GM12878 (cell line): ENCODE measurements around the gene CRTC3. TPM values are rescaled to one million over a fixed set of nuclear protein-coding genes. Genes with fewer than 3 reads are reported as not detected.

ENCODE experiments used
- CHD1 ChIP-seq: IDR thresholded peaks from 2 replicates; pipeline ENCODE4 v1.6.1; 2012; ENCODE audit warnings: low read depth, low read length, improper control_type of control experiment
- CHD2 ChIP-seq: IDR thresholded peaks from 2 replicates; pipeline ENCODE4 v1.6.1; 2011; ENCODE audit warnings: low read depth, low read length, improper control_type of control experiment, borderline replicate concordance
- EED ChIP-seq: sonication (generic); IDR thresholded peaks from 2 replicates; pipeline ENCODE4 v1.6.1; 2016; ENCODE audit warnings: antibody characterized with exemption, low read depth
- EP300 ChIP-seq, 2 experiments: fragments of 150-350 bp in 1 of 2; IDR thresholded peaks; 2 replicates each; pipeline ENCODE4 v1.6.1; 2011 to 2012; ENCODE audit warnings: low read depth in 2 of 2, low read length in 2 of 2, borderline replicate concordance in 1 of 2, improper control_type of control experiment in 1 of 2, inconsistent platforms in 1 of 2; ENCODE audit not compliant: control insufficient read depth in 1 of 2
- FOXK2 ChIP-seq: fragments of 450-650 bp; IDR thresholded peaks from 2 replicates; pipeline ENCODE4 v1.6.1; 2017; ENCODE audit warnings: mild to moderate bottlenecking, moderate library complexity
- IRF4 ChIP-seq: IDR thresholded peaks from 2 replicates; pipeline ENCODE4 v1.6.1; 2011; ENCODE audit warnings: low read depth, low read length
- KAT2A ChIP-seq: conservative IDR thresholded peaks from 2 replicates; pipeline ENCODE4 v1.6.1; 2011; ENCODE audit warnings: low read depth, low read length; ENCODE audit not compliant: control insufficient read depth
- MTA3 ChIP-seq: IDR thresholded peaks from 2 replicates; pipeline ENCODE4 v1.6.1; 2012; ENCODE audit warnings: low read length, inconsistent platforms, borderline replicate concordance
- MYC ChIP-seq: IDR thresholded peaks from 2 replicates; pipeline ENCODE4 v1.6.1; 2011; ENCODE audit warnings: mild to moderate bottlenecking, low read length, moderate library complexity, inconsistent platforms; ENCODE audit not compliant: insufficient read depth, insufficient replicate concordance, insufficient read length, severe bottlenecking
- NRF1 ChIP-seq: conservative IDR thresholded peaks from 2 replicates; pipeline ENCODE4 v1.6.1; 2011; ENCODE audit warnings: mild to moderate bottlenecking, low read depth, low read length, improper control_type of control experiment
- SREBF2 ChIP-seq: IDR thresholded peaks from 2 replicates; pipeline ENCODE4 v1.6.1; 2012; ENCODE audit warnings: mild to moderate bottlenecking, low read length
- SRF ChIP-seq, 2 experiments: IDR thresholded peaks; 2 replicates each; pipeline ENCODE4 v1.6.1; 2011; ENCODE audit warnings: low read depth in 2 of 2, low read length in 2 of 2, mild to moderate bottlenecking in 1 of 2, moderate library complexity in 1 of 2
- STAT1 ChIP-seq: fragments of 450-650 bp; conservative IDR thresholded peaks from 2 replicates; pipeline ENCODE4 v1.6.1; 2014; ENCODE audit warnings: antibody characterized with exemption, mild to moderate bottlenecking
- STAT3 ChIP-seq: IDR thresholded peaks from 2 replicates; pipeline ENCODE4 v1.6.1; 2011; ENCODE audit warnings: low read depth, low read length, improper control_type of control experiment
- SUPT20H ChIP-seq: IDR thresholded peaks from 2 replicates; pipeline ENCODE4 v1.6.1; 2011; ENCODE audit warnings: low read depth, mild to moderate bottlenecking, low read length, moderate library complexity, borderline replicate concordance; ENCODE audit not compliant: control insufficient read depth
- TARDBP ChIP-seq: IDR thresholded peaks from 2 replicates; pipeline ENCODE4 v1.6.1; 2016; ENCODE audit warnings: borderline replicate concordance
- TCF7 ChIP-seq: IDR thresholded peaks from 2 replicates; pipeline ENCODE4 v1.6.1; 2014; ENCODE audit warnings: antibody characterized with exemption, borderline replicate concordance
- WRNIP1 ChIP-seq: IDR thresholded peaks from 2 replicates; pipeline ENCODE4 v1.6.1; 2011; ENCODE audit warnings: low read depth, low read length, improper control_type of control experiment, borderline replicate concordance
- YBX1 ChIP-seq: fragments of 450-650 bp; IDR thresholded peaks from 2 replicates; pipeline ENCODE4 v1.6.1; 2016; ENCODE audit warnings: antibody characterized with exemption
- polyA plus RNA-seq, 11 experiments: library from polyadenylated mRNA; depleted of rRNA in 4 of 11; unstranded in 6 of 11; stranded (reverse) in 5 of 11; fragments of >200 nt; fragmentation: Nextera tagmentation in 4 of 11; fragmentation: Illumina TruSeq in 1 of 11; extraction: Ambion mirVana in 4 of 11; extraction: Trizol in 1 of 11; gene quantifications; 1 replicate in 1 of 11; 2 replicates in 10 of 11; pipeline versions ENCODE4 v1.2.1 to v1.2.3, GENCODE V29; 2011 to 2016; ENCODE audit warnings: inconsistent platforms in 2 of 11, missing spikeins in 2 of 11, low read depth in 1 of 11
- total RNA-seq, 4 experiments: library from RNA; depleted of rRNA in 3 of 4; stranded (reverse); fragments of >200 nt in 3 of 4; fragmentation: Illumina TruSeq in 1 of 4; extraction: Trizol in 1 of 4; gene quantifications; 2 replicates each; pipeline versions ENCODE4 v1.2.1 to v1.2.3, GENCODE V29; 2013 to 2021
- TF ChIP-seq, protein P1 (sequence below): fragments of 450-650 bp; IDR thresholded peaks from 2 replicates; pipeline ENCODE4 v1.6.1; 2016; ENCODE audit warnings: mild to moderate bottlenecking
- TF ChIP-seq, protein P2 (sequence below): IDR thresholded peaks from 2 replicates; pipeline ENCODE4 v1.6.1; 2012; ENCODE audit warnings: low read length, inconsistent platforms
- TF ChIP-seq, protein P3 (sequence below): fragments of 450-650 bp; IDR thresholded peaks from 2 replicates; pipeline ENCODE4 v1.6.1; 2017; ENCODE audit warnings: mild to moderate bottlenecking
- TF ChIP-seq, protein P4 (sequence below), 3 experiments: IDR thresholded peaks in 2 of 3; conservative IDR thresholded peaks in 1 of 3; 2 replicates each; pipeline ENCODE4 v1.5.1; 2011; ENCODE audit warnings: low read depth in 3 of 3, low read length in 3 of 3, mild to moderate bottlenecking in 3 of 3, control low read depth in 2 of 3, moderate library complexity in 2 of 3, inconsistent platforms in 1 of 3, mixed read lengths in 1 of 3; ENCODE audit not compliant: control insufficient read depth in 2 of 3, insufficient read depth in 1 of 3; ENCODE audit errors: extremely low read depth in 1 of 3

CRTC3 gene
- total and polyA plus RNA-seq, 10 of the 15 experiments (the other 5 are each of a cell fraction or from before 2014, with no cell fraction given), result 3.5 to 36.9 (median 18.9) TPM

DNA sequence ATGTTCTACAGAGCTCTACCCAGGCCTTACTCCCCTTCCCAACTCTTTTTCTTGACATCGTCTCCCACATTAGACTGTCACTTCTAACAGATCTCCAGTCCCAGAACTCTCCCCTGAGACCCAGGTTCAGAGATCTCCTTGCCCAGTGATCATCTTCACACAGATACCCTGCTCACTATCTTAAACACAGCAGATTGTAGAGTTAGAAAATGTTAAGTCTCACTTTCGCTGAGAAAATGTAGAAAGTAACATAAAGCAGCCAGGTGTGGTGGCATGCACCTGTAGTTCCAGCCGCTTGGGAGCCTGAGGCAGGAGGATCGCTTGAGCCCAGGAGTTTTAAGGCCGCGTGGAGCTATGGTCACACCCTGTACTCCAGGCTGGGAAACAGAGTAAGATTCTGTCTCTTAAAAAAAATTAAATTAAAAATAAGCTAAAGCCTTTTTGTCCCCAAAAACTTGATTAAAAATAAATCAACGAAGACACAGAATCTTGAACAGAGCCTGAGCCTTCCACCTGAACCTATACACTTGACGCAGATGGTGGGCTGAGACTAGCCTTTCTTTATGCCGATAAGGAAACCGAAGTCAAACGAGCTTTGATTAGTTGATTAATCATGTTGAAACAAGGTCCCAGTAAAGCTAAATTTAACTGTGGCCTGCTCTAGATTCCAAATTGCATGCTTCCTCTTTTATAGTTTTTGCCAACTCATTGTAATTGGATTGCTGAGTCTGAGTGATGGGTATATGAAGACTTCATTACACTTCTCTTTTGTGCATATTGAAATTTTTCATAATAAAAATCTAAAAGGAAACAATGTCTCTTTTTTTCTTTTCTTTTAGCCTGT lies 156.1 kb downstream of the CRTC3 start (continued):
- no peak for TF ChIP-seq KAT2A
- TF ChIP-seq CHD2, result no peak
- no peak for TF ChIP-seq YBX1
- no peak for TF ChIP-seq MTA3
- no peak for TF ChIP-seq SRF (IDR thresholded peaks at IDR 0.05; ENCODE audit: low read depth in 2 of 2, low read length in 2 of 2)
- TF ChIP-seq, protein P1, sequence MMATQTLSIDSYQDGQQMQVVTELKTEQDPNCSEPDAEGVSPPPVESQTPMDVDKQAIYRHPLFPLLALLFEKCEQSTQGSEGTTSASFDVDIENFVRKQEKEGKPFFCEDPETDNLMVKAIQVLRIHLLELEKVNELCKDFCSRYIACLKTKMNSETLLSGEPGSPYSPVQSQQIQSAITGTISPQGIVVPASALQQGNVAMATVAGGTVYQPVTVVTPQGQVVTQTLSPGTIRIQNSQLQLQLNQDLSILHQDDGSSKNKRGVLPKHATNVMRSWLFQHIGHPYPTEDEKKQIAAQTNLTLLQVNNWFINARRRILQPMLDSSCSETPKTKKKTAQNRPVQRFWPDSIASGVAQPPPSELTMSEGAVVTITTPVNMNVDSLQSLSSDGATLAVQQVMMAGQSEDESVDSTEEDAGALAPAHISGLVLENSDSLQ, result peak; percentile 74
- no peak for TF ChIP-seq SUPT20H
- peak; percentile 40; the same call in 1 of the 2 replicates for TF ChIP-seq IRF4
- no peak for TF ChIP-seq TCF7
- peak; percentile 32; the same call in 1 of the 2 replicates for TF ChIP-seq EED
- TF ChIP-seq, protein P2, sequence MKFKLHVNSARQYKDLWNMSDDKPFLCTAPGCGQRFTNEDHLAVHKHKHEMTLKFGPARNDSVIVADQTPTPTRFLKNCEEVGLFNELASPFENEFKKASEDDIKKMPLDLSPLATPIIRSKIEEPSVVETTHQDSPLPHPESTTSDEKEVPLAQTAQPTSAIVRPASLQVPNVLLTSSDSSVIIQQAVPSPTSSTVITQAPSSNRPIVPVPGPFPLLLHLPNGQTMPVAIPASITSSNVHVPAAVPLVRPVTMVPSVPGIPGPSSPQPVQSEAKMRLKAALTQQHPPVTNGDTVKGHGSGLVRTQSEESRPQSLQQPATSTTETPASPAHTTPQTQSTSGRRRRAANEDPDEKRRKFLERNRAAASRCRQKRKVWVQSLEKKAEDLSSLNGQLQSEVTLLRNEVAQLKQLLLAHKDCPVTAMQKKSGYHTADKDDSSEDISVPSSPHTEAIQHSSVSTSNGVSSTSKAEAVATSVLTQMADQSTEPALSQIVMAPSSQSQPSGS, result no peak
- no peak for TF ChIP-seq SREBF2
- TF ChIP-seq, protein P3, sequence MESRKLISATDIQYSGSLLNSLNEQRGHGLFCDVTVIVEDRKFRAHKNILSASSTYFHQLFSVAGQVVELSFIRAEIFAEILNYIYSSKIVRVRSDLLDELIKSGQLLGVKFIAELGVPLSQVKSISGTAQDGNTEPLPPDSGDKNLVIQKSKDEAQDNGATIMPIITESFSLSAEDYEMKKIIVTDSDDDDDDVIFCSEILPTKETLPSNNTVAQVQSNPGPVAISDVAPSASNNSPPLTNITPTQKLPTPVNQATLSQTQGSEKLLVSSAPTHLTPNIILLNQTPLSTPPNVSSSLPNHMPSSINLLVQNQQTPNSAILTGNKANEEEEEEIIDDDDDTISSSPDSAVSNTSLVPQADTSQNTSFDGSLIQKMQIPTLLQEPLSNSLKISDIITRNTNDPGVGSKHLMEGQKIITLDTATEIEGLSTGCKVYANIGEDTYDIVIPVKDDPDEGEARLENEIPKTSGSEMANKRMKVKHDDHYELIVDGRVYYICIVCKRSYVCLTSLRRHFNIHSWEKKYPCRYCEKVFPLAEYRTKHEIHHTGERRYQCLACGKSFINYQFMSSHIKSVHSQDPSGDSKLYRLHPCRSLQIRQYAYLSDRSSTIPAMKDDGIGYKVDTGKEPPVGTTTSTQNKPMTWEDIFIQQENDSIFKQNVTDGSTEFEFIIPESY, result no peak
- no peak for TF ChIP-seq STAT3
- TF ChIP-seq TARDBP, result no peak
- TF ChIP-seq EP300 (IDR thresholded peaks at IDR 0.05; ENCODE audit: borderline replicate concordance in 1 of 2, control insufficient read depth in 1 of 2, low read depth in 2 of 2, low read length in 2 of 2), result peak in 1 of 2 experiments; percentile 7; a peak in 1 of 4 replicates
- TF ChIP-seq STAT1, result no peak
- TF ChIP-seq CHD1, result no peak
- no peak for TF ChIP-seq WRNIP1
- no peak for TF ChIP-seq FOXK2
- no peak for TF ChIP-seq MYC
- TF ChIP-seq, protein P4, sequence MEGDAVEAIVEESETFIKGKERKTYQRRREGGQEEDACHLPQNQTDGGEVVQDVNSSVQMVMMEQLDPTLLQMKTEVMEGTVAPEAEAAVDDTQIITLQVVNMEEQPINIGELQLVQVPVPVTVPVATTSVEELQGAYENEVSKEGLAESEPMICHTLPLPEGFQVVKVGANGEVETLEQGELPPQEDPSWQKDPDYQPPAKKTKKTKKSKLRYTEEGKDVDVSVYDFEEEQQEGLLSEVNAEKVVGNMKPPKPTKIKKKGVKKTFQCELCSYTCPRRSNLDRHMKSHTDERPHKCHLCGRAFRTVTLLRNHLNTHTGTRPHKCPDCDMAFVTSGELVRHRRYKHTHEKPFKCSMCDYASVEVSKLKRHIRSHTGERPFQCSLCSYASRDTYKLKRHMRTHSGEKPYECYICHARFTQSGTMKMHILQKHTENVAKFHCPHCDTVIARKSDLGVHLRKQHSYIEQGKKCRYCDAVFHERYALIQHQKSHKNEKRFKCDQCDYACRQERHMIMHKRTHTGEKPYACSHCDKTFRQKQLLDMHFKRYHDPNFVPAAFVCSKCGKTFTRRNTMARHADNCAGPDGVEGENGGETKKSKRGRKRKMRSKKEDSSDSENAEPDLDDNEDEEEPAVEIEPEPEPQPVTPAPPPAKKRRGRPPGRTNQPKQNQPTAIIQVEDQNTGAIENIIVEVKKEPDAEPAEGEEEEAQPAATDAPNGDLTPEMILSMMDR (IDR thresholded peaks at IDR 0.05 in 2 of 3, conservative IDR thresholded peaks at IDR 0.05 in 1 of 3; ENCODE audit: control insufficient read depth in 2 of 3, extremely low read depth in 1 of 3, insufficient read depth in 1 of 3, low read depth in 3 of 3, low read length in 3 of 3), result no peak
- no peak for TF ChIP-seq NRF1
